Caco-2 (cell line): ENCODE data around the gene NUFIP1. TPM values are rescaled to one million over a fixed set of nuclear protein-coding genes. Genes with fewer than 3 reads are reported as not detected.

Experiments
- BruUV-seq: library from RNA; stranded (reverse); fragments of 400-500 nt; replicated peaks from 2 replicates; lab custom pipeline; 2021; lab: Mats Ljungman, UMichigan
- CTCF ChIA-PET: fragments of 300-600 bp; sonication (Branson Sonifier 250); formaldehyde crosslinking; loops from one replicate; lab custom pipeline; 2022; ENCODE audit warnings: antibody characterized with exemption; lab: Charles Lee
- POLR2A ChIA-PET: fragments of 300-600 bp; sonication (Branson Sonifier 250); formaldehyde crosslinking; loops from one replicate; lab custom pipeline; 2022; ENCODE audit warnings: antibody characterized with exemption; lab: Charles Lee
- DNase-seq, 2 experiments: peaks; one replicate each; pipeline versions ENCODE4 v3.0.0 to v3.0.0-alpha.2; 2020 to 2022
- H3K27me3 ChIP-seq: replicated peaks from 2 replicates; pipeline ENCODE4 v1.6.0; 2011; ENCODE audit warnings: low read length; ENCODE audit not compliant: control insufficient read depth, insufficient read depth
- H3K36me3 ChIP-seq: 2 replicates; pipeline ENCODE4 v1.5.1; 2011; ENCODE audit warnings: low read length; ENCODE audit not compliant: control insufficient read depth, insufficient read depth
- H3K4me1 ChIP-seq: fragments of 250-450 bp; sonication (Bioruptor Pico); 2 replicates; pipeline ENCODE4 v1.5.1; 2020; ENCODE audit warnings: mild to moderate bottlenecking
- H3K4me3 ChIP-seq: 2 replicates; pipeline ENCODE4 v1.5.1; 2011; ENCODE audit warnings: low read depth, mild to moderate bottlenecking, control low read depth, low read length
- H3K9me3 ChIP-seq: fragments of 250-450 bp; sonication (Bioruptor Pico); 2 replicates; pipeline ENCODE4 v1.5.1; 2020; ENCODE audit warnings: mild to moderate bottlenecking, moderate library complexity
- H3K27ac Mint-ChIP-seq: one replicate; pipeline ENCODE4 v1.8.0; 2022; ENCODE audit warnings: mixed read lengths; ENCODE audit not compliant: unreplicated experiment
- H3K27me3 Mint-ChIP-seq: one replicate; pipeline ENCODE4 v1.8.0; 2022; ENCODE audit warnings: mixed read lengths; ENCODE audit not compliant: insufficient read depth, unreplicated experiment
- H3K36me3 Mint-ChIP-seq: one replicate; pipeline ENCODE4 v1.8.0; 2022; ENCODE audit warnings: mild to moderate bottlenecking, mixed read lengths; ENCODE audit not compliant: insufficient read depth, unreplicated experiment
- H3K4me1 Mint-ChIP-seq: one replicate; pipeline ENCODE4 v1.8.0; 2022; ENCODE audit warnings: low read depth, mixed read lengths; ENCODE audit not compliant: unreplicated experiment
- H3K4me3 Mint-ChIP-seq: one replicate; pipeline ENCODE4 v1.8.0; 2022; ENCODE audit warnings: mild to moderate bottlenecking, moderate library complexity, mixed read lengths; ENCODE audit not compliant: unreplicated experiment
- H3K9me3 Mint-ChIP-seq: one replicate; pipeline ENCODE4 v1.8.0; 2022; ENCODE audit warnings: mixed read lengths; ENCODE audit not compliant: unreplicated experiment
- CTCF ChIP-seq, 2 experiments: fragments of 200-600 bp in 1 of 2; IDR thresholded peaks; 1 replicate in 1 of 2; 2 replicates in 1 of 2; pipeline versions ENCODE4 v1.5.1 to v1.8.0; 2011 to 2022; ENCODE audit warnings: antibody characterized with exemption in 1 of 2, control low read depth in 1 of 2, inconsistent platforms in 1 of 2, low read depth in 1 of 2, low read length in 1 of 2, mild to moderate bottlenecking in 1 of 2, moderate library complexity in 1 of 2; ENCODE audit not compliant: insufficient read depth in 1 of 2, severe bottlenecking in 1 of 2, unreplicated experiment in 1 of 2
- intact Hi-C: fragments of 100-400 bp; cut with micrococcal nuclease; formaldehyde crosslinking; loops from one replicate; pipeline ENCODE4 v1.10.0; 2022; ENCODE audit not compliant: unreplicated experiment
- total RNA-seq: library from RNA; stranded (reverse); gene quantifications from 2 replicates; pipeline ENCODE4 v1.2.3, GENCODE V29; 2022

The NUFIP1 gene
- total RNA-seq, 1 experiment from 2014 or later, result 15.4 TPM

GRCh38 chr13:45016792-45017425, 27.6 kb upstream of the NUFIP1 start:
- Histone ChIP-seq H3K9me3 (0 out of 2 replicates have a peak, but pooled peaks cover 4% of the 10 kb centered on the region), H3K4me3 (no peak overlapping the region), H3K27me3 (no peaks in the 10 kb centered on the region), H3K36me3 (no peaks in the 10 kb centered on the region), H3K4me1 (no peaks in the 10 kb centered on the region)
- BruUV-seq, result no TSS peak
- no peaks in the 10 kb centered on the region for H3K9me3 Mint-ChIP-seq
- peaks cover 56% of the 10 kb centered on the region for H3K36me3 Mint-ChIP-seq
- ChIA-PET POLR2A (no interaction called here), CTCF (no interaction called here)
- intact Hi-C loops, result no loop called here
- H3K4me1 Mint-ChIP-seq, result no peaks in the 10 kb centered on the region
- no peak overlapping the region for H3K4me3 Mint-ChIP-seq
- no peak for DNase-seq
- TF ChIP-seq CTCF (IDR thresholded peaks at IDR 0.05; ENCODE audit: insufficient read depth in 1 of 2, low read depth in 1 of 2, low read length in 1 of 2, severe bottlenecking in 1 of 2, unreplicated experiment in 1 of 2), result no peak
- H3K27ac Mint-ChIP-seq, result no peak overlapping the region
- H3K27me3 Mint-ChIP-seq, result no peaks in the 10 kb centered on the region

- Mint-ChIP-seq H3K9me3 (no peaks in the 10 kb centered on the region), H3K27me3 (no peaks in the 10 kb centered on the region), H3K4me1 (no peaks in the 10 kb centered on the region), H3K27ac (no peak overlapping the region), H3K36me3 (peaks cover 42% of the 10 kb centered on the region), H3K4me3 (no peak overlapping the region)
- TF ChIP-seq CTCF (IDR thresholded peaks at IDR 0.05; ENCODE audit: insufficient read depth in 1 of 2, low read depth in 1 of 2, low read length in 1 of 2, severe bottlenecking in 1 of 2, unreplicated experiment in 1 of 2), result no peak
- ChIA-PET POLR2A (no interaction called here), CTCF (no interaction called here)
- no peaks in the 10 kb centered on the region for H3K4me1 ChIP-seq
- BruUV-seq, result no TSS peak
- no peaks in the 10 kb centered on the region for H3K9me3 ChIP-seq
- no peak overlapping the region for H3K4me3 ChIP-seq
- no peak for DNase-seq
- intact Hi-C loops, result no loop called here
- no peaks in the 10 kb centered on the region for H3K36me3 ChIP-seq
- no peaks in the 10 kb centered on the region for H3K27me3 ChIP-seq
These were observed 26.0 kb upstream of the NUFIP1 start for GRCh38 chr13:45015300-45015699.

- intact Hi-C loops, result no loop called here
- Mint-ChIP-seq H3K27me3 (no peaks in the 10 kb centered on the region), H3K27ac (no peak overlapping the region), H3K4me1 (no peaks in the 10 kb centered on the region), H3K36me3 (peaks cover 27% of the 10 kb centered on the region), H3K9me3 (no peaks in the 10 kb centered on the region), H3K4me3 (no peak overlapping the region)
- Histone ChIP-seq H3K36me3 (no peaks in the 10 kb centered on the region), H3K27me3 (no peaks in the 10 kb centered on the region), H3K9me3 (no peaks in the 10 kb centered on the region), H3K4me3 (no peak overlapping the region), H3K4me1 (no peaks in the 10 kb centered on the region)
- ChIA-PET POLR2A (no interaction called here), CTCF (no interaction called here)
- TF ChIP-seq CTCF (IDR thresholded peaks at IDR 0.05; ENCODE audit: insufficient read depth in 1 of 2, low read depth in 1 of 2, low read length in 1 of 2, severe bottlenecking in 1 of 2, unreplicated experiment in 1 of 2), result no peak
- BruUV-seq, result no TSS peak
- DNase-seq, result no peak
These were observed 21.9 kb upstream of the NUFIP1 start for GRCh38 chr13:45011198-45011597.
